SK-N-SH (cell line): ENCODE data around the gene GALNT4. TPM values are rescaled to one million over a fixed set of nuclear protein-coding genes. Genes with fewer than 3 reads are reported as not detected.

Source experiments
- CTCF ChIA-PET: fragments of 300-600, 350-600 bp; formaldehyde crosslinking; extraction: SDS; loops from one replicate; lab custom pipeline; 2021; lab: Yijun Ruan, JAX
- POLR2A ChIA-PET: fragments of 350-600 bp; sonication (Branson Sonifier 250); formaldehyde crosslinking; extraction: SDS; loops from one replicate; lab custom pipeline; 2020; ENCODE audit warnings: antibody characterized with exemption, inconsistent platforms; lab: Yijun Ruan, JAX
- DNase-seq: peaks from one replicate; pipeline ENCODE4 v3.0.0; 2012
- H2AFZ ChIP-seq: fragments of 200-600 bp; sonication (generic); 2 replicates; pipeline ENCODE4 v1.8.1; 2016; ENCODE audit warnings: antibody characterized with exemption, mild to moderate bottlenecking, low read depth
- H3F3A ChIP-seq: fragments of 200-600 bp; sonication (generic); replicated peaks from 2 replicates; pipeline ENCODE3; 2016; ENCODE audit warnings: antibody characterized with exemption, mild to moderate bottlenecking; ENCODE audit not compliant: insufficient read depth
- H3K27ac ChIP-seq, 2 experiments: fragments of 200-500 bp in 1 of 2; fragments of 200-600 bp in 1 of 2; sonication (Bioruptor generic) in 1 of 2; sonication (generic), shearing (Covaris generic) in 1 of 2; 2 replicates each; pipeline versions ENCODE4 v1.5.1 to v1.6.1; 2014 to 2016; ENCODE audit warnings: low read depth in 2 of 2, inconsistent platforms in 1 of 2, low read length in 1 of 2, mild to moderate bottlenecking in 1 of 2, mixed read lengths in 1 of 2
- H3K27me3 ChIP-seq: fragments of 200-600 bp; sonication (generic), shearing (Covaris generic); 2 replicates; pipeline ENCODE4 v1.6.1; 2016; ENCODE audit warnings: mixed run types; ENCODE audit not compliant: insufficient read depth
- H3K36me3 ChIP-seq, 2 experiments: fragments of 200-500 bp in 1 of 2; fragments of 200-600 bp in 1 of 2; sonication (Bioruptor generic) in 1 of 2; sonication (generic) in 1 of 2; replicated peaks in 1 of 2; 2 replicates each; pipeline versions ENCODE3 to v1.5.1; 2014 to 2016; ENCODE audit warnings: low read length in 1 of 2, mild to moderate bottlenecking in 1 of 2; ENCODE audit not compliant: insufficient read depth in 2 of 2, control insufficient read depth in 1 of 2
- H3K4me1 ChIP-seq, 2 experiments: fragments of 200-500 bp in 1 of 2; fragments of 200-600 bp in 1 of 2; sonication (Bioruptor generic) in 1 of 2; sonication (generic), shearing (Covaris generic) in 1 of 2; 2 replicates each; pipeline versions ENCODE4 v1.5.1 to v1.6.1; 2014 to 2016; ENCODE audit warnings: low read depth in 1 of 2, low read length in 1 of 2, mixed run types in 1 of 2; ENCODE audit not compliant: insufficient read depth in 2 of 2, control insufficient read depth in 1 of 2
- H3K4me2 ChIP-seq: fragments of 200-600 bp; sonication (generic), shearing (Covaris generic); 2 replicates; pipeline ENCODE4 v1.6.1; 2017; ENCODE audit warnings: mixed run types
- H3K4me3 ChIP-seq, 2 experiments: fragments of 200-500 bp in 1 of 2; fragments of 200-600 bp in 1 of 2; sonication (Bioruptor generic) in 1 of 2; sonication (generic), shearing (Covaris generic) in 1 of 2; 2 replicates each; pipeline versions ENCODE4 v1.5.1 to v1.8.1; 2014 to 2016; ENCODE audit warnings: low read depth in 2 of 2, inconsistent platforms in 1 of 2, low read length in 1 of 2, mild to moderate bottlenecking in 1 of 2, mixed read lengths in 1 of 2, moderate library complexity in 1 of 2
- H3K79me2 ChIP-seq: fragments of 200-600 bp; sonication (generic); 2 replicates; pipeline ENCODE4 v1.8.1; 2017; ENCODE audit warnings: mild to moderate bottlenecking; ENCODE audit not compliant: insufficient read depth
- H3K9ac ChIP-seq: fragments of 200-600 bp; sonication (generic); 2 replicates; pipeline ENCODE4 v1.6.1; 2017; ENCODE audit warnings: mixed run types
- H3K9me2 ChIP-seq: fragments of 200-600 bp; sonication (generic); 2 replicates; pipeline ENCODE4 v1.6.1; 2017; ENCODE audit warnings: mixed run types
- H3K9me3 ChIP-seq: fragments of 200-600 bp; sonication (generic); 2 replicates; pipeline ENCODE4 v1.6.1; 2017; ENCODE audit warnings: mixed run types, mild to moderate bottlenecking, moderate library complexity
- H4K20me1 ChIP-seq: fragments of 200-600 bp; sonication (generic); 2 replicates; pipeline ENCODE4 v1.6.1; 2017; ENCODE audit warnings: mild to moderate bottlenecking, mixed run types; ENCODE audit not compliant: insufficient read depth
- ELF1 ChIP-seq: IDR thresholded peaks from 2 replicates; pipeline ENCODE4 v1.4.0; 2012
- EP300 ChIP-seq, 2 experiments: IDR thresholded peaks; 2 replicates each; pipeline versions ENCODE4 v1.4.0 to v1.6.1; 2012; ENCODE audit warnings: borderline replicate concordance in 1 of 2, low read depth in 1 of 2, low read length in 1 of 2
- FOSL2 ChIP-seq: IDR thresholded peaks from 2 replicates; pipeline ENCODE4 v1.4.0; 2012; ENCODE audit warnings: low read depth, mild to moderate bottlenecking, moderate library complexity, borderline replicate concordance
- GATA2 ChIP-seq: sonication (generic); formaldehyde crosslinking; IDR thresholded peaks from 2 replicates; pipeline ENCODE4 v1.5.0; 2020; ENCODE audit warnings: mild to moderate bottlenecking, missing genetic modification reagents
- MAX ChIP-seq: IDR thresholded peaks from 2 replicates; pipeline ENCODE4 v1.4.0; 2012; ENCODE audit warnings: low read depth
- NFIC ChIP-seq: IDR thresholded peaks from 2 replicates; pipeline ENCODE4 v1.4.0; 2012; ENCODE audit warnings: borderline replicate concordance
- RAD21 ChIP-seq: IDR thresholded peaks from 2 replicates; pipeline ENCODE4 v1.6.1; 2012; ENCODE audit warnings: mild to moderate bottlenecking, low read length
- RFX5 ChIP-seq: IDR thresholded peaks from 2 replicates; pipeline ENCODE4 v1.6.1; 2012; ENCODE audit warnings: mild to moderate bottlenecking, improper control_type of control experiment, low read length
- TAF1 ChIP-seq: IDR thresholded peaks from 2 replicates; pipeline ENCODE4 v1.6.1; 2012; ENCODE audit warnings: low read depth, mild to moderate bottlenecking, low read length, moderate library complexity, borderline replicate concordance
- WGBS: methylation state at CpG from one replicate; pipeline ENCODE4 v1.1.6; 2017; ENCODE audit warnings: low lambda C conversion rate; 5-methylcytosine and 5-hydroxymethylcytosine counted together
- polyA plus RNA-seq, 3 experiments: library from polyadenylated mRNA; depleted of rRNA; stranded (reverse); fragments of >200 nt; gene quantifications; 2 replicates each; pipeline ENCODE4 v1.2.3, GENCODE V29; 2012

Gene GALNT4
- polyA plus RNA-seq, 1 of the 3 experiments (the other 2 are of a cell fraction): 1.1 TPM

- Histone ChIP-seq H3K27ac (no peak overlapping the region), H3K9ac (no peak overlapping the region), H3K4me2 (no peak overlapping the region), H4K20me1 (no peaks in the 10 kb centered on the region), H3K36me3 (no peaks in the 10 kb centered on the region), H3K4me3 (no peak overlapping the region), H3K27me3 (no peaks in the 10 kb centered on the region), H3F3A (no peaks in the 10 kb centered on the region), H3K9me2 (no peaks in the 10 kb centered on the region), H3K79me2 (no peaks in the 10 kb centered on the region), H3K4me1 (no peaks in the 10 kb centered on the region), H2AFZ (no peak overlapping the region), H3K9me3 (no peaks in the 10 kb centered on the region)
- POLR2A ChIA-PET: no interaction called here
- CTCF ChIA-PET: interaction anchor here (1.0 to 1.2 kb wide), 2 partner anchors 22 to 36 kb away, joined by 3 to 4 read pairs; no protein-coding TSS in a partner anchor
- no peak for DNase-seq
- TF ChIP-seq GATA2 (no peak), MAX (no peak), RAD21 (no peak), FOSL2 (no peak), RFX5 (no peak), ELF1 (no peak), NFIC (no peak)
These were observed 40.4 kb upstream of the GALNT4 start for GRCh38 chr12:89565002-89565401.

GRCh38 chr12:89559753-89560152 lies 35.2 kb upstream of the GALNT4 start:
- no peak for TF ChIP-seq EP300 (IDR thresholded peaks at IDR 0.05; ENCODE audit: borderline replicate concordance in 1 of 2, low read depth in 1 of 2, low read length in 1 of 2)
- TF ChIP-seq TAF1: no peak

GRCh38 chr12:89556976-89557375 lies 32.4 kb upstream of the GALNT4 start:
- DNase-seq: no peak
- no peak for TF ChIP-seq TAF1
- TF ChIP-seq NFIC: peak; percentile 31; the same call in 1 of the 2 replicates
- no peaks in the 10 kb centered on the region for H3K36me3 ChIP-seq
- no peaks in the 10 kb centered on the region for H3K27me3 ChIP-seq
- H3K27ac ChIP-seq: 0 out of 4 replicates have a peak overlapping the region, but pooled peaks of 1 of the 2 experiments have one; percentile 13
- H3K4me1 ChIP-seq: no peaks in the 10 kb centered on the region
- no peak overlapping the region for H3K4me2 ChIP-seq
- no peaks in the 10 kb centered on the region for H4K20me1 ChIP-seq
- ChIA-PET CTCF (interaction anchor here (3.8 kb wide), 1 partner anchor 13 kb away, joined by 22 read pairs; no protein-coding TSS in a partner anchor), POLR2A (no interaction called here)
- no peaks in the 10 kb centered on the region for H3K9me3 ChIP-seq
- WGBS: 58% methylated on average over 2 of the region's 2 CpGs
- H3K9ac ChIP-seq: no peak overlapping the region
- 0 out of 2 replicates have a peak overlapping the region, but pooled peaks have one; percentile 9 for H2AFZ ChIP-seq
- H3F3A ChIP-seq: no peaks in the 10 kb centered on the region
- H3K4me3 ChIP-seq: no peak overlapping the region
- no peaks in the 10 kb centered on the region for H3K9me2 ChIP-seq
- H3K79me2 ChIP-seq: no peaks in the 10 kb centered on the region

More at GRCh38 chr12:89559753-89560152, 35.2 kb upstream of the GALNT4 start:
- H3K27me3 ChIP-seq: no peaks in the 10 kb centered on the region
- no peaks in the 10 kb centered on the region for H3K9me2 ChIP-seq
- 83% methylated on average over 10 of the region's 10 CpGs for WGBS
- no peaks in the 10 kb centered on the region for H3K79me2 ChIP-seq
- CTCF ChIA-PET: interaction anchor here (1.2 to 3.8 kb wide), 2 partner anchors 16 to 30 kb away, joined by 3 to 22 read pairs; no protein-coding TSS in a partner anchor
- H2AFZ ChIP-seq: no peak overlapping the region
- H3K27ac ChIP-seq: no peak overlapping the region
- H4K20me1 ChIP-seq: no peaks in the 10 kb centered on the region
- DNase-seq: no peak
- H3K4me3 ChIP-seq: no peak overlapping the region
- no peaks in the 10 kb centered on the region for H3K4me1 ChIP-seq
- H3F3A ChIP-seq: no peaks in the 10 kb centered on the region
- H3K4me2 ChIP-seq: no peak overlapping the region
- no peak overlapping the region for H3K9ac ChIP-seq
- H3K36me3 ChIP-seq: no peaks in the 10 kb centered on the region
- no peaks in the 10 kb centered on the region for H3K9me3 ChIP-seq
- POLR2A ChIA-PET: no interaction called here
